H9 (cell line): Measurements from ENCODE around the gene APOBEC3A. TPM values are rescaled to one million over a fixed set of nuclear protein-coding genes. Genes with fewer than 3 reads are reported as not detected.

ENCODE experiments used
- DNase-seq: peaks from one replicate; pipeline ENCODE4 v3.0.0-alpha.2; 2017
- H2AFZ ChIP-seq: one replicate; pipeline ENCODE4 v1.6.1; 2013; ENCODE audit warnings: mild to moderate bottlenecking, low read length, control low read depth, moderate library complexity
- H2AK5ac ChIP-seq: 2 replicates; pipeline ENCODE4 v1.6.1; 2013; ENCODE audit warnings: low read length, control low read depth, mixed read lengths; ENCODE audit not compliant: insufficient read length
- H2BK120ac ChIP-seq: one replicate; pipeline ENCODE4 v1.6.1; 2013; ENCODE audit warnings: low read depth, mild to moderate bottlenecking, low read length, control low read depth, inconsistent platforms; ENCODE audit not compliant: poor library complexity, severe bottlenecking
- H2BK12ac ChIP-seq: 2 replicates; pipeline ENCODE4 v1.6.1; 2013; ENCODE audit warnings: low read length, control low read depth, mixed read lengths, low read depth; ENCODE audit not compliant: insufficient read length
- H2BK15ac ChIP-seq: 2 replicates; pipeline ENCODE4 v1.6.1; 2013; ENCODE audit warnings: low read depth, low read length, control low read depth
- H2BK20ac ChIP-seq: one replicate; pipeline ENCODE4 v1.6.1; 2013; ENCODE audit warnings: low read depth, mild to moderate bottlenecking, low read length, control low read depth, inconsistent platforms; ENCODE audit not compliant: poor library complexity, severe bottlenecking
- H2BK5ac ChIP-seq: 2 replicates; pipeline ENCODE4 v1.6.1; 2013; ENCODE audit warnings: low read length, control low read depth, mixed read lengths; ENCODE audit not compliant: insufficient read length
- H3K14ac ChIP-seq: 2 replicates; pipeline ENCODE4 v1.6.1; 2013; ENCODE audit warnings: low read length, control low read depth; ENCODE audit not compliant: insufficient read depth
- H3K18ac ChIP-seq: 2 replicates; pipeline ENCODE4 v1.6.1; 2013; ENCODE audit warnings: low read depth, mild to moderate bottlenecking, mixed read lengths, low read length, control low read depth; ENCODE audit not compliant: insufficient read length
- H3K23ac ChIP-seq: 2 replicates; pipeline ENCODE4 v1.6.1; 2013; ENCODE audit warnings: low read length, control low read depth, mixed read lengths, low read depth; ENCODE audit not compliant: insufficient read length
- H3K23me2 ChIP-seq: 2 replicates; pipeline ENCODE4 v1.6.1; 2013; ENCODE audit warnings: low read depth, mild to moderate bottlenecking, mixed read lengths, low read length, control low read depth; ENCODE audit not compliant: insufficient read length, poor library complexity, severe bottlenecking
- H3K27ac ChIP-seq: 2 replicates; pipeline ENCODE4 v1.5.1; 2013; ENCODE audit warnings: low read length, control low read depth, mixed read lengths, low read depth; ENCODE audit not compliant: insufficient read length
- H3K27me3 ChIP-seq: 2 replicates; pipeline ENCODE4 v1.6.1; 2013; ENCODE audit warnings: low read length, control low read depth, inconsistent platforms; ENCODE audit not compliant: insufficient read depth
- H3K4ac ChIP-seq: 2 replicates; pipeline ENCODE4 v1.6.1; 2013; ENCODE audit warnings: low read depth, mild to moderate bottlenecking, control low read depth, inconsistent platforms, low read length, moderate library complexity
- H3K4me1 ChIP-seq: 2 replicates; pipeline ENCODE4 v1.6.1; 2013; ENCODE audit warnings: low read length, control low read depth, inconsistent platforms; ENCODE audit not compliant: insufficient read depth
- H3K4me2 ChIP-seq: 2 replicates; pipeline ENCODE4 v1.6.1; 2013; ENCODE audit warnings: low read length, control low read depth, mixed read lengths; ENCODE audit not compliant: insufficient read length, insufficient read depth
- H3K56ac ChIP-seq: 2 replicates; pipeline ENCODE4 v1.6.1; 2013; ENCODE audit warnings: low read depth, mild to moderate bottlenecking, mixed read lengths, low read length, control low read depth; ENCODE audit not compliant: insufficient read length
- H3K79me1 ChIP-seq: 2 replicates; pipeline ENCODE4 v1.6.1; 2013; ENCODE audit warnings: low read depth, mild to moderate bottlenecking, moderate library complexity, low read length, control low read depth, inconsistent platforms; ENCODE audit not compliant: insufficient read depth, poor library complexity, severe bottlenecking
- H3K79me2 ChIP-seq: 2 replicates; pipeline ENCODE4 v1.6.1; 2013; ENCODE audit warnings: low read length, control low read depth, inconsistent platforms; ENCODE audit not compliant: insufficient read depth
- H3K9ac ChIP-seq: 2 replicates; pipeline ENCODE4 v1.6.1; 2013; ENCODE audit warnings: low read length, control low read depth, mixed read lengths; ENCODE audit not compliant: insufficient read length; ENCODE audit errors: extremely low read depth
- H3K9me3 ChIP-seq: one replicate; pipeline ENCODE4 v1.6.1; 2013; ENCODE audit warnings: low read depth, low read length, inconsistent platforms; ENCODE audit not compliant: control insufficient read depth
- H3T11ph ChIP-seq: one replicate; pipeline ENCODE4 v1.6.1; 2013; ENCODE audit warnings: mild to moderate bottlenecking, low read length, control low read depth, inconsistent platforms
- H4K20me1 ChIP-seq: one replicate; pipeline ENCODE4 v1.6.1; 2013; ENCODE audit not compliant: control insufficient read depth, insufficient read length, insufficient read depth
- H4K5ac ChIP-seq: 2 replicates; pipeline ENCODE4 v1.6.1; 2013; ENCODE audit warnings: low read depth, mild to moderate bottlenecking, mixed read lengths, low read length, control low read depth; ENCODE audit not compliant: insufficient read length
- H4K8ac ChIP-seq: replicated peaks from 2 replicates; pipeline ENCODE4 v1.6.1; 2013; ENCODE audit warnings: low read length, control low read depth, mixed read lengths, low read depth; ENCODE audit not compliant: insufficient read length
- H4K91ac ChIP-seq: 2 replicates; pipeline ENCODE4 v1.6.1; 2013; ENCODE audit warnings: low read depth, mild to moderate bottlenecking, moderate library complexity, mixed read lengths, low read length, control low read depth; ENCODE audit not compliant: insufficient read length
- H3K27ac Mint-ChIP-seq, 3 experiments: 2 replicates in 2 of 3; 3 replicates in 1 of 3; pipeline ENCODE4 v1.8.0; 2020 to 2021; ENCODE audit warnings: mixed read lengths in 3 of 3, mild to moderate bottlenecking in 1 of 3, moderate library complexity in 1 of 3
- H3K27me3 Mint-ChIP-seq: 2 replicates; pipeline ENCODE4 v1.8.0; 2021; ENCODE audit warnings: low read depth, mild to moderate bottlenecking, moderate library complexity, mixed read lengths
- H3K36me3 Mint-ChIP-seq, 3 experiments: 2 replicates in 2 of 3; 3 replicates in 1 of 3; pipeline ENCODE4 v1.8.0; 2020 to 2021; ENCODE audit warnings: low read depth in 3 of 3, mixed read lengths in 3 of 3; ENCODE audit not compliant: insufficient read depth in 1 of 3
- H3K4me1 Mint-ChIP-seq, 2 experiments: 2 replicates each; pipeline ENCODE4 v1.8.0; 2020; ENCODE audit warnings: mixed read lengths in 2 of 2
- H3K4me3 Mint-ChIP-seq, 2 experiments: 2 replicates in 1 of 2; 3 replicates in 1 of 2; pipeline ENCODE4 v1.8.0; 2020 to 2021; ENCODE audit warnings: mild to moderate bottlenecking in 2 of 2, mixed read lengths in 2 of 2, moderate library complexity in 1 of 2
- H3K9me3 Mint-ChIP-seq, 2 experiments: 2 replicates in 1 of 2; 3 replicates in 1 of 2; pipeline ENCODE4 v1.8.0; 2020; ENCODE audit warnings: mild to moderate bottlenecking in 2 of 2, mixed read lengths in 2 of 2, moderate library complexity in 1 of 2
- WGBS: extraction: QIAGEN DNeasy Blood & Tissue Kit; methylation state at CpG from one replicate; pipeline ENCODE4 v1.1.7; 2013; ENCODE audit warnings: missing lambda C conversion rate, low lambda C conversion rate, mixed read lengths; ENCODE audit not compliant: insufficient read length; ENCODE audit errors: extremely low coverage; 5-methylcytosine and 5-hydroxymethylcytosine counted together
- total RNA-seq: library from RNA; stranded (reverse); gene quantifications from 2 replicates; pipeline ENCODE4 v1.2.1, GENCODE V29; 2021
- TF ChIP-seq, protein P1 (sequence below): fragments of 200-600 bp; sonication (generic); conservative IDR thresholded peaks from 3 replicates; pipeline ENCODE4 v1.8.0; 2021; ENCODE audit warnings: antibody characterized with exemption, mild to moderate bottlenecking

The APOBEC3A gene
- total RNA-seq, 1 experiment from 2014 or later: not detected

GRCh38 chr22:38948181-38948940 is 9.0 kb upstream of the APOBEC3A start:
- Histone ChIP-seq H4K20me1 (no peaks in the 10 kb centered on the region), H2BK12ac (no peak overlapping the region), H2BK5ac (no peak overlapping the region), H4K5ac (no peak overlapping the region), H3T11ph (no peak overlapping the region), H3K9ac (no peak overlapping the region), H4K91ac (no peak overlapping the region), H3K56ac (no peak overlapping the region), H2AK5ac (no peak overlapping the region), H3K4me1 (no peaks in the 10 kb centered on the region), H2BK15ac (no peak overlapping the region), H3K23ac (no peak overlapping the region), H3K23me2 (no peaks in the 10 kb centered on the region), H3K4me2 (no peak overlapping the region), H3K27me3 (no peaks in the 10 kb centered on the region), H3K14ac (no peak overlapping the region), H2BK20ac (no peak overlapping the region), H3K79me2 (no peaks in the 10 kb centered on the region), H3K9me3 (no peaks in the 10 kb centered on the region), H2AFZ (no peak overlapping the region), H4K8ac (no peak overlapping the region), H3K79me1 (no peaks in the 10 kb centered on the region), H3K27ac (no peak overlapping the region), H3K4ac (no peak overlapping the region), H2BK120ac (no peak overlapping the region), H3K18ac (no peak overlapping the region)
- no peak for DNase-seq
- H3K36me3 Mint-ChIP-seq: no peaks in the 10 kb centered on the region
- no CpG with 5 or more reads among the region's 7 CpGs for WGBS
- H3K4me3 Mint-ChIP-seq: no peak overlapping the region
- peaks cover 16 to 27% of the 10 kb centered on the region in 2 experiments for H3K4me1 Mint-ChIP-seq
- H3K27me3 Mint-ChIP-seq: peaks cover 31% of the 10 kb centered on the region
- no peaks in the 10 kb centered on the region; a peak in 1 of 5 replicates for H3K9me3 Mint-ChIP-seq
- no peak overlapping the region for H3K27ac Mint-ChIP-seq
- TF ChIP-seq, protein P1, sequence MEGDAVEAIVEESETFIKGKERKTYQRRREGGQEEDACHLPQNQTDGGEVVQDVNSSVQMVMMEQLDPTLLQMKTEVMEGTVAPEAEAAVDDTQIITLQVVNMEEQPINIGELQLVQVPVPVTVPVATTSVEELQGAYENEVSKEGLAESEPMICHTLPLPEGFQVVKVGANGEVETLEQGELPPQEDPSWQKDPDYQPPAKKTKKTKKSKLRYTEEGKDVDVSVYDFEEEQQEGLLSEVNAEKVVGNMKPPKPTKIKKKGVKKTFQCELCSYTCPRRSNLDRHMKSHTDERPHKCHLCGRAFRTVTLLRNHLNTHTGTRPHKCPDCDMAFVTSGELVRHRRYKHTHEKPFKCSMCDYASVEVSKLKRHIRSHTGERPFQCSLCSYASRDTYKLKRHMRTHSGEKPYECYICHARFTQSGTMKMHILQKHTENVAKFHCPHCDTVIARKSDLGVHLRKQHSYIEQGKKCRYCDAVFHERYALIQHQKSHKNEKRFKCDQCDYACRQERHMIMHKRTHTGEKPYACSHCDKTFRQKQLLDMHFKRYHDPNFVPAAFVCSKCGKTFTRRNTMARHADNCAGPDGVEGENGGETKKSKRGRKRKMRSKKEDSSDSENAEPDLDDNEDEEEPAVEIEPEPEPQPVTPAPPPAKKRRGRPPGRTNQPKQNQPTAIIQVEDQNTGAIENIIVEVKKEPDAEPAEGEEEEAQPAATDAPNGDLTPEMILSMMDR: no peak
